GM12892 (cell line): ENCODE measurements around the gene RASSF5.

Experiments used
- POLR2A ChIP-seq: IDR thresholded peaks from 2 replicates; pipeline ENCODE4 v1.6.1; 2011; ENCODE audit warnings: low read depth, low read length, control low read depth
- TAF1 ChIP-seq: IDR thresholded peaks from 2 replicates; pipeline ENCODE4 v1.6.1; 2011; ENCODE audit warnings: low read depth, mild to moderate bottlenecking, control low read depth, low read length, borderline replicate concordance

- TF ChIP-seq TAF1 (no peak), POLR2A (no peak)
Measured at GRCh38 chr1:206591696-206592095, 84.4 kb downstream of the RASSF5 start.
